Lower leg skin (tissue), 4 donors: ENCODE measurements around the gene TPBG. TPM values are rescaled to one million over a fixed set of nuclear protein-coding genes. Genes with fewer than 3 reads are reported as not detected.

Experiments used
- DNase-seq, 2 donors: peaks; one replicate each; pipeline ENCODE4 v3.0.0-alpha.2; 2019; ENCODE audit warnings: low spot score in 2 of 2
- H3K4me3 ChIP-seq: fragments of 200-600 bp; sonication (generic); 2 replicates; pipeline ENCODE4 v1.5.1; 2017; ENCODE audit warnings: mild to moderate bottlenecking, low read depth; ENCODE audit not compliant: poor library complexity, severe bottlenecking
- CTCF ChIP-seq, 3 donors: fragments of 450-650 bp; IDR thresholded peaks; one replicate each; pipeline ENCODE4 v1.5.1; 2016; ENCODE audit warnings: antibody characterized with exemption in 3 of 3, mild to moderate bottlenecking in 3 of 3, moderate library complexity in 2 of 3
- POLR2A ChIP-seq, 2 donors: fragments of 450-650 bp; IDR thresholded peaks; one replicate each; pipeline ENCODE4 v1.6.1; 2016 to 2017; ENCODE audit warnings: antibody characterized with exemption in 2 of 2, mild to moderate bottlenecking in 1 of 2, moderate library complexity in 1 of 2
- WGBS, 2 donors: methylation state at CpG; one replicate each; pipeline ENCODE4 v1.1.5; 2018; 5-methylcytosine and 5-hydroxymethylcytosine counted together
- intact Hi-C: fragments of 100-400 bp; cut with DNase I; formaldehyde crosslinking; loops from one replicate; pipeline ENCODE4 v1.15.0; 2023; ENCODE audit warnings: low total_unique reads
- total RNA-seq, 4 donors: library from RNA; depleted of rRNA; stranded (reverse); fragments of >200 nt; gene quantifications; one replicate each; pipeline ENCODE4 v1.1.0, GENCODE V29; 2016

The TPBG gene
- total RNA-seq, 4 donors from 2014 or later: 22.3 to 31.2 (median 30.3) TPM

- no peak for DNase-seq
- TF ChIP-seq CTCF (IDR thresholded peaks at IDR 0.05): no peak
- no peak for TF ChIP-seq POLR2A (IDR thresholded peaks at IDR 0.05)
- no peak overlapping the region for H3K4me3 ChIP-seq
- 96 to 99% methylated on average over 3 of the region's 3 CpGs for WGBS, 2 donors
- intact Hi-C loops: no loop called here
Measured at GRCh38 chr6:82370788-82371187, 7.2 kb downstream of the TPBG start.

GRCh38 chr6:82371799-82372546 is 8.4 kb downstream of the TPBG start:
- no peak overlapping the region for H3K4me3 ChIP-seq
- intact Hi-C loops: no loop called here
- no peak for TF ChIP-seq CTCF (IDR thresholded peaks at IDR 0.05)
- TF ChIP-seq POLR2A (IDR thresholded peaks at IDR 0.05): no peak
- no peak for DNase-seq
- WGBS, 2 donors: 95 to 100% methylated on average over 2 of the region's 2 CpGs

GRCh38 chr6:82372656-82373055 is 9.0 kb downstream of the TPBG start:
- intact Hi-C loops: no loop called here
- H3K4me3 ChIP-seq: no peak overlapping the region
- no peak for DNase-seq
- WGBS, 2 donors: 82 to 85% methylated on average over 3 of the region's 3 CpGs
- no peak for TF ChIP-seq POLR2A (IDR thresholded peaks at IDR 0.05)
- no peak for TF ChIP-seq CTCF (IDR thresholded peaks at IDR 0.05)

GRCh38 chr6:82374516-82374915 is 10.9 kb downstream of the TPBG start:
- TF ChIP-seq CTCF (IDR thresholded peaks at IDR 0.05) (no peak), POLR2A (IDR thresholded peaks at IDR 0.05) (no peak)
- H3K4me3 ChIP-seq: no peak overlapping the region
- intact Hi-C loops: no loop called here
- DNase-seq: no peak

- intact Hi-C loops: no loop called here
- DNase-seq: no peak
Measured at GRCh38 chr6:82376636-82377035, 13.0 kb downstream of the TPBG start.

More at GRCh38 chr6:82376636-82377035, 13.0 kb downstream of the TPBG start:
- TF ChIP-seq POLR2A (IDR thresholded peaks at IDR 0.05): no peak
- TF ChIP-seq CTCF (IDR thresholded peaks at IDR 0.05): no peak
- H3K4me3 ChIP-seq: no peak overlapping the region
